ENCODE measurements around the gene CHST11.

The CHST11 gene

GRCh38 chr12:104482748-104483147 is 26.0 kb downstream of the CHST11 start:
- no peak for DNase-seq

- DNase-seq = no peak
Measured at GRCh38 chr12:104484079-104484478, 27.3 kb downstream of the CHST11 start.

GRCh38 chr12:104485651-104486362 is 29.1 kb downstream of the CHST11 start:
- no peak for DNase-seq

- no peak for DNase-seq
Measured at GRCh38 chr12:104486363-104486750, 29.6 kb downstream of the CHST11 start.

- DNase-seq = no peak
Measured at GRCh38 chr12:104486943-104487819, 30.4 kb downstream of the CHST11 start.

GRCh38 chr12:104488374-104488773 is 31.6 kb downstream of the CHST11 start:
- DNase-seq = no peak

GRCh38 chr12:104490186-104490585 is 33.4 kb downstream of the CHST11 start:
- no peak for DNase-seq

- DNase-seq = no peak
Measured at GRCh38 chr12:104490850-104491249, 34.1 kb downstream of the CHST11 start.

GRCh38 chr12:104493496-104493895 is 36.7 kb downstream of the CHST11 start:
- DNase-seq = no peak

- no peak for DNase-seq
Measured at GRCh38 chr12:104494137-104494792, 37.5 kb downstream of the CHST11 start.

- DNase-seq = no peak
Measured at GRCh38 chr12:104494793-104495158, 38.0 kb downstream of the CHST11 start.

GRCh38 chr12:104495786-104496185 is 39.0 kb downstream of the CHST11 start:
- peak; percentile 20 for DNase-seq

- DNase-seq = no peak
Measured at GRCh38 chr12:104496336-104496735, 39.6 kb downstream of the CHST11 start.

- peak; percentile 83 for DNase-seq
Measured at GRCh38 chr12:104498211-104498801, 41.6 kb downstream of the CHST11 start.

- no peak for DNase-seq
Measured at GRCh38 chr12:104499668-104500332, 43.1 kb downstream of the CHST11 start.

GRCh38 chr12:104501115-104501514 is 44.4 kb downstream of the CHST11 start:
- no peak for DNase-seq

- DNase-seq = no peak
Measured at GRCh38 chr12:104501660-104502059, 44.9 kb downstream of the CHST11 start.

GRCh38 chr12:104502217-104502616 is 45.5 kb downstream of the CHST11 start:
- peak; percentile 52 for DNase-seq

- DNase-seq = no peak
Measured at GRCh38 chr12:104502638-104503037, 45.9 kb downstream of the CHST11 start.

- no peak for DNase-seq
Measured at GRCh38 chr12:104503191-104503590, 46.4 kb downstream of the CHST11 start.

- DNase-seq = no peak
Measured at GRCh38 chr12:104504146-104504545, 47.4 kb downstream of the CHST11 start.

- DNase-seq = no peak
Measured at GRCh38 chr12:104505095-104505818, 48.5 kb downstream of the CHST11 start.
